Testis (tissue), 2 donors: ENCODE measurements around the gene PTPN21.

Source experiments
- CTCF ChIP-seq, 3 experiments: fragments of 450-650 bp in 2 of 3; fragments of 200-600 bp in 1 of 3; sonication (generic) in 1 of 3; IDR thresholded peaks; one replicate each; pipeline ENCODE4 v1.5.1; 2016 to 2019; ENCODE audit warnings: antibody characterized with exemption in 3 of 3, mild to moderate bottlenecking in 2 of 3, moderate library complexity in 1 of 3
- POLR2A ChIP-seq: fragments of 450-650 bp; IDR thresholded peaks from one replicate; pipeline ENCODE4 v1.6.1; 2017; ENCODE audit warnings: antibody characterized with exemption, mild to moderate bottlenecking, moderate library complexity

GRCh38 chr14:88424573-88424972 is 130.2 kb downstream of the PTPN21 start:
- TF ChIP-seq CTCF (IDR thresholded peaks at IDR 0.05): no peak
- no peak for TF ChIP-seq POLR2A
